ENCODE measurements around the gene GLIS1. TPM values are rescaled to one million over a fixed set of nuclear protein-coding genes. Genes with fewer than 3 reads are reported as not detected.
A peak's percentile ranks its signal among the peaks of the same experiment; 100 is the strongest.

GLIS1 gene
- total RNA-seq, 1 donor, result 1.6 TPM

- DNase-seq (ENCODE audit: low read depth), result no peak
- no peak for TF ChIP-seq CTCF (IDR thresholded peaks at IDR 0.05; ENCODE audit: insufficient read depth, low read length)
Observed at GRCh38 chr1:53600001-53600400, 139.0 kb downstream of the GLIS1 start.

GRCh38 chr1:53599481-53599880, 139.5 kb downstream of the GLIS1 start:
- no peak for TF ChIP-seq CTCF (IDR thresholded peaks at IDR 0.05; ENCODE audit: insufficient read depth, low read length)
- H3K4me3 ChIP-seq (ENCODE audit: low read depth, low read length), result no peak overlapping the region
- no peak for DNase-seq (ENCODE audit: low read depth)

More at GRCh38 chr1:53600001-53600400, 139.0 kb downstream of the GLIS1 start:
- no peak overlapping the region for H3K4me3 ChIP-seq (ENCODE audit: low read depth, low read length)

GRCh38 chr1:53598966-53599365, 140.0 kb downstream of the GLIS1 start:
- TF ChIP-seq CTCF (IDR thresholded peaks at IDR 0.05; ENCODE audit: insufficient read depth, low read length), result no peak
- no peak for DNase-seq (ENCODE audit: low read depth)
- H3K4me3 ChIP-seq (ENCODE audit: low read depth, low read length), result no peak overlapping the region

GRCh38 chr1:53595906-53596305, 143.1 kb downstream of the GLIS1 start:
- TF ChIP-seq CTCF (IDR thresholded peaks at IDR 0.05; ENCODE audit: insufficient read depth, low read length), result no peak
- DNase-seq (ENCODE audit: low read depth), result no peak
- H3K4me3 ChIP-seq (ENCODE audit: low read depth, low read length), result no peak overlapping the region

GRCh38 chr1:53594391-53595180, 144.4 kb downstream of the GLIS1 start:
- TF ChIP-seq CTCF (IDR thresholded peaks at IDR 0.05; ENCODE audit: insufficient read depth, low read length), result no peak
- no peak for DNase-seq (ENCODE audit: low read depth)
- H3K4me3 ChIP-seq (ENCODE audit: low read depth, low read length), result no peak overlapping the region

GRCh38 chr1:53593758-53594380, 145.1 kb downstream of the GLIS1 start:
- peak; percentile 13 for TF ChIP-seq CTCF (IDR thresholded peaks at IDR 0.05; ENCODE audit: insufficient read depth, low read length)
- no peak overlapping the region for H3K4me3 ChIP-seq (ENCODE audit: low read depth, low read length)
- DNase-seq (ENCODE audit: low read depth), result no peak
